HL-60/S4 treated with retinoic acid at 250 ng/mL for 4 days and 3 days (cell line): ENCODE results near the gene NDE1.
"Not testable (repeated sequence)": the region's sequence is repeated elsewhere in the genome, so short reads cannot be mapped to it uniquely, and the experiment has no call there.

Source experiments
- in situ Hi-C: fragments of 300-500 bp; cut with MboI; formaldehyde crosslinking; loops from 2 replicates; pipeline ENCODE4 v1.7.0; 2022; ENCODE audit warnings: low sequenced_read_pairs

Gene NDE1

GRCh38 chr16:15650019-15650697 lies at the start of gene NDE1:
Gene NDE1, plus strand, starts transcription at chr16:15650245. Its CDS starts 14,534 bp downstream, at chr16:15664779.
- in situ Hi-C loops, result no loop called here

GRCh38 chr16:15601212-15601879 lies 48.7 kb upstream of the NDE1 start:
- in situ Hi-C loops, result no loop called here

GRCh38 chr16:15602285-15603044 lies 47.6 kb upstream of the NDE1 start:
- in situ Hi-C loops, result no loop called here

- in situ Hi-C loops, result no loop called here
These were observed 45.3 kb upstream of the NDE1 start for GRCh38 chr16:15604460-15605440.

- in situ Hi-C loops, result no loop called here
These were observed 44.1 kb upstream of the NDE1 start for GRCh38 chr16:15605839-15606517.

- in situ Hi-C loops, result no loop called here
These were observed 43.4 kb upstream of the NDE1 start for GRCh38 chr16:15606518-15607220.

GRCh38 chr16:15607221-15607699 lies 42.8 kb upstream of the NDE1 start:
- in situ Hi-C loops, result not testable (repeated sequence)

GRCh38 chr16:15607700-15608396 lies 42.2 kb upstream of the NDE1 start:
- in situ Hi-C loops, result no loop called here

- in situ Hi-C loops, result no loop called here
These were observed 41.4 kb upstream of the NDE1 start for GRCh38 chr16:15608398-15609285.

- in situ Hi-C loops, result no loop called here
These were observed 40.8 kb upstream of the NDE1 start for GRCh38 chr16:15609286-15609649.

- in situ Hi-C loops, result no loop called here
These were observed 39.6 kb upstream of the NDE1 start for GRCh38 chr16:15610369-15610871.

GRCh38 chr16:15611610-15612009 lies 38.4 kb upstream of the NDE1 start:
- in situ Hi-C loops, result no loop called here

GRCh38 chr16:15613676-15614075 lies 36.4 kb upstream of the NDE1 start:
- in situ Hi-C loops, result no loop called here

- in situ Hi-C loops, result no loop called here
These were observed 34.0 kb upstream of the NDE1 start for GRCh38 chr16:15616012-15616411.

GRCh38 chr16:15616475-15617165 lies 33.4 kb upstream of the NDE1 start:
- in situ Hi-C loops, result no loop called here

- in situ Hi-C loops, result no loop called here
These were observed 32.1 kb upstream of the NDE1 start for GRCh38 chr16:15617901-15618300.

GRCh38 chr16:15618392-15618791 lies 31.7 kb upstream of the NDE1 start:
- in situ Hi-C loops, result no loop called here
